Heart left ventricle (tissue), 16 donors: ENCODE data around the gene SLC6A17. TPM values are rescaled to one million over a fixed set of nuclear protein-coding genes. Genes with fewer than 3 reads are reported as not detected.

Experiments used
- ATAC-seq, 4 donors: fragments of 200-7000 bp; cut with Tn5 transposase; one replicate each; pipeline ENCODE4 v1.9.1; 2020 to 2022; ENCODE audit warnings: moderate library complexity in 4 of 4, mild to moderate bottlenecking in 3 of 4, moderate number of reproducible peaks in 1 of 4
- DNase-seq, 5 donors: peaks; one replicate each; pipeline ENCODE4 v3.0.0-alpha.2; 2020
- H3K27ac ChIP-seq, 12 donors: fragments of 200-600 bp; sonication (generic) in 4 of 12; one replicate each; pipeline versions ENCODE4 v1.5.0 to v1.8.0; 2016 to 2022; ENCODE audit warnings: mild to moderate bottlenecking in 2 of 12
- H3K27me3 ChIP-seq, 9 donors: fragments of 200-600 bp; sonication (generic) in 2 of 9; one replicate each; pipeline versions ENCODE4 v1.5.1 to v1.8.0; 2016 to 2022; ENCODE audit warnings: mild to moderate bottlenecking in 3 of 9
- H3K36me3 ChIP-seq, 9 donors: fragments of 200-600 bp; sonication (generic) in 2 of 9; one replicate each; pipeline versions ENCODE4 v1.5.0 to v1.8.0; 2018 to 2022; ENCODE audit warnings: mild to moderate bottlenecking in 2 of 9
- H3K4me1 ChIP-seq, 12 donors: fragments of 200-600 bp; sonication (generic) in 4 of 12; one replicate each; pipeline versions ENCODE4 v1.5.0 to v1.8.0; 2016 to 2022; ENCODE audit warnings: mild to moderate bottlenecking in 3 of 12
- H3K4me3 ChIP-seq, 12 donors: fragments of 200-600 bp; sonication (generic) in 4 of 12; one replicate each; pipeline versions ENCODE4 v1.5.0 to v1.8.0; 2017 to 2022; ENCODE audit warnings: mild to moderate bottlenecking in 9 of 12, moderate library complexity in 4 of 12
- H3K9me3 ChIP-seq, 12 donors: fragments of 200-600 bp; sonication (generic) in 4 of 12; one replicate each; pipeline versions ENCODE4 v1.5.0 to v1.8.0; 2016 to 2022; ENCODE audit warnings: mild to moderate bottlenecking in 1 of 12
- CTCF ChIP-seq, 12 donors: fragments of 200-600 bp; sonication (generic) in 4 of 12; IDR thresholded peaks; one replicate each; pipeline versions ENCODE4 v1.5.0 to v1.8.0; 2018 to 2022; ENCODE audit warnings: antibody characterized with exemption in 12 of 12, mild to moderate bottlenecking in 5 of 12
- POLR2A ChIP-seq, 2 donors: fragments of 450-650 bp; IDR thresholded peaks; one replicate each; pipeline ENCODE4 v1.6.1; 2017; ENCODE audit warnings: antibody characterized with exemption in 2 of 2, mild to moderate bottlenecking in 2 of 2, moderate library complexity in 2 of 2
- WGBS, 4 donors: extraction: QIAGEN DNeasy Blood & Tissue Kit in 2 of 4; methylation state at CpG; one replicate each; pipeline versions ENCODE4 v1.1.5 to v1.1.7; 2013 to 2018; 5-methylcytosine and 5-hydroxymethylcytosine counted together
- intact Hi-C, 10 donors: fragments of 100-400 bp; cut with DNase I; formaldehyde crosslinking; loops; one replicate each; pipeline versions ENCODE4 v1.11.1 to v1.14.2; 2022
- polyA plus RNA-seq, 2 donors: library from polyadenylated mRNA; stranded (reverse); fragments of 200-250 nt; gene quantifications; one replicate each; pipeline ENCODE4 v1.2.3, GENCODE V29; 2013
- total RNA-seq, 9 donors: library from RNA; depleted of rRNA in 2 of 9; stranded (reverse); fragments of >200 nt in 2 of 9; fragmentation: NEBNext Ultra II Directional in 3 of 9; extraction: Animal tissue kit (Norgen Biotek cat#: 25700) in 3 of 9; gene quantifications; one replicate each; pipeline versions ENCODE4 v1.1.0 to v1.2.4, GENCODE V29; 2016 to 2023
- donor health status: ischemic (EF 13 %, LVEDD 7.1; RV severe dilation, severe dysfunction).
- donor health status: healthy with polysubstance abuse.
- donor health status: DM: no; HTN: yes; CAD: no.
- donor health status: DM: no; HTN: no; CAD: no.
- donor health status: ischemic (EF 25% LVEDD 6.9; RV normal size, moderate dysfunction).
- donor health status: ischemic (EF 25% LVEDD 5.7; RV mildly dilated, moderate dysfunction).
- donor health status: healthy.
- donor health status: DM: yes; HTN: yes; CAD: no.
- donor health status: ischemic (EF 35%, LVEDD 5.7; RV mildly dilated, moderate dysfunction).
- donor health status: nonischemic (EF 11% LVEDD 7.7; RV severe dilation, severe dysfunction).
- donor health status: DM: yes; HTN: yes; CAD: no.
- donor health status: PGD.
- donor health status: ischemic (EF 29% LVEDD 5.4; RV normal size, mild dysfunction).
- donor health status: nonischemic (EF 23%, LVEDD 6.1; RV moderate dilation, normal function).

The SLC6A17 gene
- total and polyA plus RNA-seq, 11 donors = 0.07 to 0.50 (median 0.24) TPM; not detected in 3

DNA sequence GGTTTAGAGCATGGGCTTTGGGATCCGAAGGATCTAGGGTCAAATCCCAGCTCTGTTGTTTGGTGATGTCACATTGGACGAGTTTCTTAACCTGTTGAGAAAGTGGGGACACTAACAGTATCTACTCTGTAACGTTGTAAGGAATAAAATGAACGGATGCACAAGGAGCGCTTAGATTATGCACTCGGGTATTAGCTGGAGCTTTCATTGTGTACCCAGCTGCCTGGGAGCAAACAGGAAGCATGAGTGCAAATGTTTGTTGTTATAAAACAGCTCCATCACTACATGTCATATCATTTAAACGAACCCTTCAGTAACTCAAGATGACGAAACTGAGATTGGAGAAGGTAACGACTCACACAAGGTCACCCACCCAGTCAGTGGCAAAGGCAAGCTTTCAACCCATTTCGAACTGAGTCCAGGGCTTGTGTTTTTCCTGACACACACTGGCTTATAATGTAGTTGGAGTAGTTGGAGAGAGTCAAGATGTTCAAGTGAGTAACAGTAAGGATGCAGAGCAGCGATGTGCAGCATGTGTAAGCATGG is 16.2 kb upstream of the SLC6A17 start:
- intact Hi-C loops = no loop called here
- Histone ChIP-seq H3K36me3 (no peaks in the 10 kb centered on the region), H3K27me3 (peaks cover 0 to 42% (median 21%) of the 10 kb centered on the region in 9 donors), H3K4me3 (no peak overlapping the region), H3K4me1 (peaks cover 0 to 16% (median 0%) of the 10 kb centered on the region in 12 donors), H3K27ac (no peak overlapping the region), H3K9me3 (no peaks in the 10 kb centered on the region)
- TF ChIP-seq POLR2A (IDR thresholded peaks at IDR 0.05) (no peak), CTCF (IDR thresholded peaks at IDR 0.05) (no peak)
- ATAC-seq (no peak), DNase-seq (no peak)
- WGBS, 4 donors = 58 to 81% (median 72%) methylated on average over 11 of the region's 11 CpGs

DNA sequence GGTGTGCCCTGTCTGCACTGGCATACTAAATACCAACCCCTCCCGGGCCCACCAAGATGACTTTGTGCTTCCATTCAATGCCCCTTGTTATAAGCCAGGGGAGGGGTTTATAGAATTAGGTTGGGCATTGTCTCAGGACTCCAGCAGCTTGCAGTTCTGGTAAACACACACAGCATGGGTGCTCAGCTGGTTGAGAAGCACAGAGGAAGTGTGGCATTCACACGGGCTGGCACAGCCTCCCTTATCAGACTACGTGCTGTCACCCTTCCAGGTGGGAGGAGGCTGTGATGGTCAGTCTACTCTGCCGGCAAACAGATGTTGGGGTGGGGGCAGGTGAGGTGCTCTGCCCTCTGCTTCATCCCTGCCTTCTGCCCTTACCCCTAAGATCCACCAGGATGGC is 15.0 kb upstream of the SLC6A17 start:
- no peak for DNase-seq
- 39 to 45% (median 41%) methylated on average over 4 of the region's 4 CpGs for WGBS, 4 donors
- H3K27me3 ChIP-seq = peaks cover 0 to 39% (median 12%) of the 10 kb centered on the region in 9 donors
- intact Hi-C loops = no loop called here
- peaks cover 0 to 11% (median 0%) of the 10 kb centered on the region in 12 donors for H3K4me1 ChIP-seq
- ATAC-seq = no peak
- no peaks in the 10 kb centered on the region for H3K36me3 ChIP-seq
- TF ChIP-seq CTCF (IDR thresholded peaks at IDR 0.05) (no peak), POLR2A (IDR thresholded peaks at IDR 0.05) (no peak)
- no peaks in the 10 kb centered on the region for H3K9me3 ChIP-seq
- no peak overlapping the region for H3K27ac ChIP-seq
- no peak overlapping the region for H3K4me3 ChIP-seq

- H3K27ac ChIP-seq = no peak overlapping the region
- peaks cover 0 to 39% (median 9%) of the 10 kb centered on the region in 9 donors for H3K27me3 ChIP-seq
- H3K36me3 ChIP-seq = no peaks in the 10 kb centered on the region
- WGBS, 4 donors = 63 to 72% (median 71%) methylated on average over 10 of the region's 10 CpGs
- intact Hi-C loops = no loop called here
- no peaks in the 10 kb centered on the region for H3K9me3 ChIP-seq
- no peak overlapping the region for H3K4me3 ChIP-seq
- ATAC-seq (no peak), DNase-seq (no peak)
- peaks cover 0 to 8% (median 0%) of the 10 kb centered on the region in 12 donors for H3K4me1 ChIP-seq
- TF ChIP-seq POLR2A (IDR thresholded peaks at IDR 0.05) (no peak), CTCF (IDR thresholded peaks at IDR 0.05) (no peak)
Observed at GRCh38 chr1:110135666-110136065, 14.6 kb upstream of the SLC6A17 start.

DNA sequence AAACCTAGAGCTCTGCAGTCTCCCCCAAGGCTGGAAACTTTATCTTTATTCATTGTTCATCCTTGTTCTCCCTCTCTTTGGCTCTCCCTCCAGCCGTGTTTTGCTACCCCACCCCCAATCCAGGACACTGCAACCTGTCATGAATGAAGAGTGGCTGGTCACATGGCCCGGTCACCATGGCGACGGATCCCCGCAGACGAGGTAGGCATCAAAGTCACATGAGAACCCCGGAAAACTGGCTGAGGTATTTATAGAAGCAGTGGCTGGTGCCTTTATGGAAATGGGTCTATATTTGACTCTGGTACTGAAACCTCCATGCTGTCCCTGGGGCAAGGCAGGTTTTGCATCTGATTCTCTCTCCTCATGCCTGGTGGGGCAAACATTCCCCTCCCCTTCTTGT is 13.4 kb upstream of the SLC6A17 start:
- 1 to 4% (median 2%) methylated on average over 7 of the region's 7 CpGs for WGBS, 4 donors

More for the DNA sequence above, 13.4 kb upstream of the SLC6A17 start:
- no peaks in the 10 kb centered on the region for H3K36me3 ChIP-seq
- H3K27me3 ChIP-seq = peaks cover 0 to 38% (median 7%) of the 10 kb centered on the region in 9 donors
- intact Hi-C loops = no loop called here
- peak in 2 of 4 donors; percentile 26 to 51 for ATAC-seq
- peak in 2 of 5 donors; percentile 28 to 49 for DNase-seq
- H3K4me1 ChIP-seq = peaks cover 0 to 8% (median 0%) of the 10 kb centered on the region in 12 donors
- TF ChIP-seq CTCF (IDR thresholded peaks at IDR 0.05) (no peak), POLR2A (IDR thresholded peaks at IDR 0.05) (no peak)
- H3K27ac ChIP-seq = no peak overlapping the region
- H3K4me3 ChIP-seq = no peak overlapping the region
- no peaks in the 10 kb centered on the region for H3K9me3 ChIP-seq
